Measurements from ENCODE around the gene RTP5. TPM values are rescaled to one million over a fixed set of nuclear protein-coding genes. Genes with fewer than 3 reads are reported as not detected.

Gene RTP5
- polyA plus RNA-seq, 1 experiment = not detected

GRCh38 chr2:241861264-241861663 is 8.3 kb upstream of the RTP5 start:
- Histone ChIP-seq H3K27me3 (ENCODE audit: control insufficient read depth, insufficient read depth, low read length) (peaks cover 5% of the 10 kb centered on the region), H3K4me3 (ENCODE audit: low read depth, low read length) (no peak overlapping the region), H3K36me3 (ENCODE audit: control insufficient read depth, insufficient read depth, low read length) (no peaks in the 10 kb centered on the region)
- DNase-seq (ENCODE audit: low read depth) = no peak
- ChIA-PET POLR2A (no interaction called here), CTCF (no interaction called here)
- TF ChIP-seq CTCF (IDR thresholded peaks at IDR 0.05; ENCODE audit: insufficient read depth, low read depth, low read length) = no peak

GRCh38 chr2:241862093-241862492 is 7.4 kb upstream of the RTP5 start:
- CTCF ChIA-PET = no interaction called here
- no peak for DNase-seq (ENCODE audit: low read depth)

GRCh38 chr2:241862775-241863535 is 6.6 kb upstream of the RTP5 start:
- H3K36me3 ChIP-seq (ENCODE audit: control insufficient read depth, insufficient read depth, low read length) = no peaks in the 10 kb centered on the region
- no peak for DNase-seq (ENCODE audit: low read depth)
- no peak for TF ChIP-seq CTCF (IDR thresholded peaks at IDR 0.05; ENCODE audit: insufficient read depth, low read depth, low read length)
- CTCF ChIA-PET = no interaction called here
- peaks cover 20% of the 10 kb centered on the region for H3K27me3 ChIP-seq (ENCODE audit: control insufficient read depth, insufficient read depth, low read length)
- no peak overlapping the region for H3K4me3 ChIP-seq (ENCODE audit: low read depth, low read length)
- POLR2A ChIA-PET = no interaction called here

More at GRCh38 chr2:241862093-241862492, 7.4 kb upstream of the RTP5 start:
- Histone ChIP-seq H3K27me3 (ENCODE audit: control insufficient read depth, insufficient read depth, low read length) (peaks cover 13% of the 10 kb centered on the region), H3K36me3 (ENCODE audit: control insufficient read depth, insufficient read depth, low read length) (no peaks in the 10 kb centered on the region), H3K4me3 (ENCODE audit: low read depth, low read length) (no peak overlapping the region)
- POLR2A ChIA-PET = no interaction called here
- no peak for TF ChIP-seq CTCF (IDR thresholded peaks at IDR 0.05; ENCODE audit: insufficient read depth, low read depth, low read length)

GRCh38 chr2:241863536-241863954 is 6.0 kb upstream of the RTP5 start:
- no peak for TF ChIP-seq CTCF (IDR thresholded peaks at IDR 0.05; ENCODE audit: insufficient read depth, low read depth, low read length)
- H3K4me3 ChIP-seq (ENCODE audit: low read depth, low read length) = no peak overlapping the region
- ChIA-PET POLR2A (no interaction called here), CTCF (no interaction called here)
- DNase-seq (ENCODE audit: low read depth) = no peak
- peaks cover 22% of the 10 kb centered on the region for H3K27me3 ChIP-seq (ENCODE audit: control insufficient read depth, insufficient read depth, low read length)
- H3K36me3 ChIP-seq (ENCODE audit: control insufficient read depth, insufficient read depth, low read length) = no peaks in the 10 kb centered on the region

- Histone ChIP-seq H3K4me3 (ENCODE audit: low read depth, low read length) (no peak overlapping the region), H3K27me3 (ENCODE audit: control insufficient read depth, insufficient read depth, low read length) (peaks cover 22% of the 10 kb centered on the region), H3K36me3 (ENCODE audit: control insufficient read depth, insufficient read depth, low read length) (no peaks in the 10 kb centered on the region)
- ChIA-PET CTCF (no interaction called here), POLR2A (no interaction called here)
- no peak for TF ChIP-seq CTCF (IDR thresholded peaks at IDR 0.05; ENCODE audit: insufficient read depth, low read depth, low read length)
- no peak for DNase-seq (ENCODE audit: low read depth)
Measured at GRCh38 chr2:241864168-241864849, 5.2 kb upstream of the RTP5 start.
